SU-DHL-6 (cell line): ENCODE measurements around the gene PCLO.

ENCODE experiments used
- EZH2phosphoT487 ChIP-seq: fragments of 200-600 bp; sonication (generic), shearing (Covaris generic); conservative IDR thresholded peaks from 2 replicates; pipeline ENCODE4 v1.6.1; 2018; ENCODE audit warnings: mild to moderate bottlenecking, antibody characterized with exemption, low read length, moderate library complexity, mixed read lengths
- TF ChIP-seq, protein P1 (sequence below): fragments of 200-600 bp; sonication (generic); IDR thresholded peaks from one replicate; pipeline ENCODE4 v1.5.1; 2017; ENCODE audit warnings: antibody characterized with exemption, mild to moderate bottlenecking, low read length, moderate library complexity; ENCODE audit not compliant: insufficient read depth, poor library complexity, severe bottlenecking

DNA sequence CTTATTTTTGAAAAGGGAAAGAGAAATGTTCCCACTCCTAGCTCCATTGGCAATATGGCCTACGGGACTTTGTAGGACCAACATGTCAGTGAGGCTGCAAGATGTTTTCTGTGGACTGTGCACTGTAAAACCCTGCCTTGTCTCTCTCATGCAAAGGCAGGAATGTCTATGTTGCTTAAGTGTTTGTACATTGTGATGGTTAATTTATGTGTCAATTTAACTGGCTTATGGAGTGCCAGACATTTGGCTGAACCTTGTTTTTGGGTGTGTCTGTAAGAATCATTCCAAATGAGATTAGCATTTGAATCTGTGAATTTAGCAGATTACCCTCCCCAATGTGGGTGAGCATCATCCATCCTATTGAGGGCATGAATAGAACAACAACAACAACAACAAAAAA is 4.1 kb upstream of the PCLO start:
- TF ChIP-seq, protein P1, sequence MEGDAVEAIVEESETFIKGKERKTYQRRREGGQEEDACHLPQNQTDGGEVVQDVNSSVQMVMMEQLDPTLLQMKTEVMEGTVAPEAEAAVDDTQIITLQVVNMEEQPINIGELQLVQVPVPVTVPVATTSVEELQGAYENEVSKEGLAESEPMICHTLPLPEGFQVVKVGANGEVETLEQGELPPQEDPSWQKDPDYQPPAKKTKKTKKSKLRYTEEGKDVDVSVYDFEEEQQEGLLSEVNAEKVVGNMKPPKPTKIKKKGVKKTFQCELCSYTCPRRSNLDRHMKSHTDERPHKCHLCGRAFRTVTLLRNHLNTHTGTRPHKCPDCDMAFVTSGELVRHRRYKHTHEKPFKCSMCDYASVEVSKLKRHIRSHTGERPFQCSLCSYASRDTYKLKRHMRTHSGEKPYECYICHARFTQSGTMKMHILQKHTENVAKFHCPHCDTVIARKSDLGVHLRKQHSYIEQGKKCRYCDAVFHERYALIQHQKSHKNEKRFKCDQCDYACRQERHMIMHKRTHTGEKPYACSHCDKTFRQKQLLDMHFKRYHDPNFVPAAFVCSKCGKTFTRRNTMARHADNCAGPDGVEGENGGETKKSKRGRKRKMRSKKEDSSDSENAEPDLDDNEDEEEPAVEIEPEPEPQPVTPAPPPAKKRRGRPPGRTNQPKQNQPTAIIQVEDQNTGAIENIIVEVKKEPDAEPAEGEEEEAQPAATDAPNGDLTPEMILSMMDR, result no peak
- no peak for TF ChIP-seq EZH2phosphoT487
